HG03354 (cell line): Measurements from ENCODE around the gene JPH2.
"Not testable (repeated sequence)": the region's sequence is repeated elsewhere in the genome, so short reads cannot be mapped to it uniquely, and the experiment has no call there.

Experiments
- ATAC-seq: cut with Tn5 transposase; IDR thresholded peaks from one replicate; pipeline ENCODE4 v1.9.1; 2021; ENCODE audit warnings: mild to moderate bottlenecking; ENCODE audit not compliant: unreplicated experiment, poor library complexity, severe bottlenecking

Gene JPH2

GRCh38 chr20:44187054-44187771 is at the start of gene JPH2:
Gene JPH2 (minus strand): TSS chr20:44187188. CDS start chr20:44186705, 483 bp downstream.
- no peak for ATAC-seq

- no peak for ATAC-seq
Observed at GRCh38 chr20:44235702-44236101, 48.7 kb upstream of the JPH2 start.

GRCh38 chr20:44234566-44235317 is 47.8 kb upstream of the JPH2 start:
- ATAC-seq, result no peak

GRCh38 chr20:44233436-44234016 is 46.5 kb upstream of the JPH2 start:
- ATAC-seq, result no peak

DNA sequence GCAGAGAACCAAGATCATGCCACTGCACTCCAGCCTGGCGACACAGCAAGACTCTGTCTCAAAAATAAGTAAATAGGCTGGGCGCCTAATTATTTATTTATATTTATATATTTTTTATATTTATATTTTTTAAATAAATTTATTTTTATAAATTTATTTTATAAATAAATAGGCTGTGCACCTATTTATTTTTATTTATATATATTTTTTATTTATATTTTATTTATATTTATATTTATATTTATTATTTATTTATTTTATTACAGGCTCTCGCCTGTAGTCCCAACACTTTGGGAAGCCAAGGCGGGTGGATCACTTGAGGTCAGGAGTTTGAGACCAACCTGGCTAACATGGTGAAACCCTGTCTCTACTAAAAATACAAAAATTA is 45.5 kb upstream of the JPH2 start:
- ATAC-seq, result not testable (repeated sequence)

- ATAC-seq, result no peak
Observed at GRCh38 chr20:44231713-44232468, 44.9 kb upstream of the JPH2 start.

DNA sequence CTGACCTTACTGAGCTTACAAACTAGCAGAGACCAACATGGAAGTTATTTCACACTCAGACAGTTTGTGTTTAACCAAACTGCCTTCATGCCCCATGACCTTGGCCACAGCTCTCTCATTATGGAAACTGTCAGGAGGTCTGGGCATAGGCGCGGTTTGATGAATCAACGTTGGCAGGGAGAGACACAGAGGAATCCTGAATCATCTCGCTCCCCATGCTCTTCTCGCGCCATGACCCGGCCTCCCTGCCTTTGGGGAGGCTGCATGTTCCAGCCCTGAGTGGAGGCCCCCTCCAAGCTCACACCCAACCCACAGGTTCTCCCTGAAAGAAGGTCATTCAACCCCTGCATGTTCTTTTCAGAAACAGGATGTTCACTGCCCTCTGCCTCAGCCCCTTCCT is 44.2 kb upstream of the JPH2 start:
- no peak for ATAC-seq

DNA sequence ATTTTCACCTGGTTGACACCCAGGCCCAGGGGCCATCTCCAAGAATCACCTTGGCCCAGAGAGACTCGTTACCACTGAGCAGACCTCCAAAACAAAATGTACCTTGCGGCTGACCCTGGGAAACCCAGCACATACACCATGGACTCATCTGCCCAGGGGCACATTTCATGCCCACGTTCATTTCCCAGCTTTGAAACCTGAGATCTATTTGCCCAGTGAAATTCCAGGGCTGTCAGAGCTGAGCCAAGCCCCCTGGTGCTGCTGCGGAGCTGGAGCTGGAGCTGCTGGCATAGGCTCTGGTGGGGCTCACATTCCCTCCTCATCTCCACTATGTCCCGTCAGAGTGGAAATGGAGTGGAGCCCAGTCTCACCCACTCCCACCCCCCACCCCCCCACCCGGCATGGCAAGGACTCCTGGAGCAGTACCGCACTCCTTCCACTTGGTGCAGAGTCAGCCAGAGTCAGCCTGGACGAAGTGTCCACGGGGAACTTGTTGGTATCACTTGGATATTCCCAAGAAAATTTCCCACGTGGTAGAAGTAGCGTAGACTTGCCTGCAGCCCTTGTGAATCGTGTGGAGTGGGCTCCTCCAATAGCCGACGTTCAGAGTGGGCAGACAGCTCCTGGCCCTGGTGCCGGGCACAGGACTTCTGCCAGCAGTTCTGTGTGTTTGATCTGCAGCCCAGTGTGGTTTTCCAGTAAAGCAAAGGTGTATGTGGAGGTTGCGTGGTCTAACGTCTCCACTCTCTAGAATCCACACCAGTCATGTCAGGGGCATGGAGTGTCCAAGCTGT is 41.7 kb upstream of the JPH2 start:
- ATAC-seq, result no peak

- ATAC-seq, result no peak
Observed at GRCh38 chr20:44224637-44225036, 37.6 kb upstream of the JPH2 start.

DNA sequence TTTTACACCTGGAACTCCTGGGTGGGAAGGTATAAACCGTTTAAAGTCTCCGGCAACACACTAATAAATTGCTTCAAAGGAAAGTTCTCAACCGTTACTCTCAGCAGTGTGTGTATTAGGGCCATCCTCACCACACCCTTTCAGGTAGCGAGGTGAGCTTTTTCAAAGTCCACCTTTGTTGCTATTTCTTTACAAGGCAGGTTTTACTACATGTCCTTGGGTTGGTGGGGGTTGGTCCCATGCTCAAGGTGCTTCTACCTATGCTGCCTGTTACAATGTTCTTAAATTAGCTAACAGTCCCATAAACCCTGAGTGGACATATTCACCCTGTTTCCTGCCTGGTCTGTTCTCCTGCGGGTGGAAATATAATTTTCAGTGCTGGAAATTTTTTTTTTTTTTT is 36.7 kb upstream of the JPH2 start:
- no peak for ATAC-seq

DNA sequence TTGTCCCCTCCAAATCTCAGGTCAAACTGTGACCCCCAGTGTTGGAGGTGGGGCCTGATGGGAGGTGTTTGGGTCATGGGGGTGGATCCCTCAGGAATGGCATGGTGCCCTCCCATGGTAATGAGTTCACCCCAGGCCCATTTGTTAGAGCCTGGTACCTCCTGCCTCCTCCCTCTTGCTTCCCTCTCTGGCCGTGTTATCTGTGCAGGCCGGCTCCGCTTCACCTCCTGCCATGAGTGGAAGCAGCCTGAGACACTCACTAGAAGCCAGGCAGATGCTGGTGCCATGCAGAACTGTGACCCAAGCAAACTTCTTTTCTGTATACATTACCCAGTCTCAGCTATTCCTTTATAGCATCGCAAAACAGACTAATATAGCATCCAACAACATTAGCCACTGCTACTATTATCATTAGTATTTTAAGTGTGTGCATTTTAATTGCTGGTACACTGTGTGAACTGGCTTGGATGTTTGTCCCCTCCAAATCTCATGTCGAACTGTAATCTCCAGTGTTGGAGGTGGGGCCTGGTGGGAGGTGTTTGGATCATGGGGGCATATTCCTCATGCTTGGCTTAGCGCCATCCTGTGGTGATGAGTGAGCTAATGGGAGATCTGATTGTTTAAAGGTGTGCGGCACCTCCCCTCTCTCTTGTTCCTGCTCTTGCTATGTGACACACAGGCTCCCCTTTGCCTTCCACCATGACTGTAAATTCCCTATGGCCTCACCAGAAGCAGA is 35.8 kb upstream of the JPH2 start:
- no peak for ATAC-seq

- no peak for ATAC-seq
Observed at GRCh38 chr20:44222027-44222426, 35.0 kb upstream of the JPH2 start.

DNA sequence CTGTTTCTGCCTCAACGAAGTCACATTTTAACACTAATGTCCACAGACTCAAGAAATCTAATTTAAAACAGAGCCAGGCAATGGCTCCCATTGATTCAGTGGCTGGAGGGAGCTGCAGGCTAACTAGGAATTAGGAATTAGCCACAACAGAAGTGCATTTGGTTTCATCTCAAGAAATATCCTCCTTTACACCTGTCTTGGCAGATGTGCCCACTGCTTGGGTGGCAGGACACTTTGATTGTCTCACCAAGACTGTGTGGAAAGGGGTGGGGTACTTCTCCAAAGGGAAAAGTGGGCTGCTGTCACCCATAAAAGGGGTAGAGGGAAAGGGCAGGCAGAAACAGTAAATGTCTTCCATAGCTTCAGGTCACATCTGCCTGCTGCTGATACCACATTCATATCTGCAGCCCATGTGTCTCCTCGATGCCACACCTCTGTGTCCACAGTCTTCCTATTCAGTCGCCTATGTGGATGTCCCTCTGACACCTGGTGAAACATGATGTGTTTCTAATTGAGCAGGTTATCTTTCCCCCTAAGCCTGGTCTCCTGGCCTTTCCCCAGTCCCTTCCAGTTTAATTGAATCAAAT is 34.5 kb upstream of the JPH2 start:
- ATAC-seq, result no peak

DNA sequence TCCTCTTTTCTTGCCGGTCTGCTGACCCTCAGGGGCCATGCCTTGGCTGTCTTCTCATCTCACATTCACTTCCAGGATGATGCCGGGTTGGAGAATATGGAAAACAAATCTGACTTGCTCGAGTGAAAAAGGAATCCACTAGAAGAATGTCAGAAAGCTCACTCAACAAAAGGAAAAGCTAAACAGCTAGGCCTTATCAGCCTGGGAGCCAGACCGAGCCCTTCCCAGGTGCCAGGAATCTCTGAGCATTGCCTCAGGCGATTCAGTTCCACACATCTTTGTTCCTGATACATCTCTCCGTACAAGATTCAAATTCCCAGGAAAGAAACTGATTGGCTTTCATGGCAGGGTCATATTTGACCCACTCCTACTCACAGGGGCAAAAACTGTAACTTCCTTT is 32.8 kb upstream of the JPH2 start:
- ATAC-seq, result no peak

- no peak for ATAC-seq
Observed at GRCh38 chr20:44219170-44219730, 32.3 kb upstream of the JPH2 start.

GRCh38 chr20:44218446-44218845 is 31.5 kb upstream of the JPH2 start:
- ATAC-seq, result no peak

DNA sequence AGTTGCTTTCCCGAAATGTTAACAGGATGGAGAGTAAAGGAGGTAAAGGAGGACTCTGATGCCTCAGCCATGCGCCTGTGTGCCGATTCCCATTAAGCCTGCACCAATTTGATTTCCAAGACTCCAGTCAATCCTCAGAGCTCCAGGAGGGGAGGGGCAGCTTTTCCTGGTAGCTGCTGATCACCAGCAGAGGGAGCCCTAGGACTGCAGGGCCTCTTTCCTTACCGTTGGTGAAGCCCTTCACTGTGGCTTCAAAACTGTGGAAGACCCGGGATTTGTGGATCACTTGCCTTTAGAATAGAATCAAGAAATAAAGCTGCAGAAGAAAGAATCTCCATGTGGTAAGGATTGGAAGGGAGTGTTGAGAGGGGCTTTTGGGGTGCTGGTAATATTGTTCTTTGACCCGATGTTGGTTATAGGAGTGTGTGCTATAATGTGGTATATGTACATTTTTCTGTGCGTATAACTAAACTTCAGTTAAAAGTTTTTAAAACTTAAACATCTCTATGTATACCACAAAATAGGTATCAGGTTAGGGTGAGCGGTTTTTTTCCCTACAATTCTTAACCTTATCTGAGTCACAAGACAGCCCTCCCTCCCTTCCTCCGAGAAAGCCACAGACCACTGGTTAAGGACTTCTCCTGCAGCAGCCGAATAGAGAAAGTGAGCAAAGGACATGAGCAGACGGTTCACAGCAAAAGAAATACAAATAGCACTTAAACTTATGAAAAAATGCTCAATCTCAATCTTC is 30.5 kb upstream of the JPH2 start:
- no peak for ATAC-seq

- no peak for ATAC-seq
Observed at GRCh38 chr20:44215125-44215524, 28.1 kb upstream of the JPH2 start.
